OCI-LY3 (cell line): ENCODE data around the gene INPP5A.
"Not testable (repeated sequence)": the region's sequence is repeated elsewhere in the genome, so short reads cannot be mapped to it uniquely, and the experiment has no call there.

ENCODE experiments used
- CTCF ChIP-seq: fragments of 200-600, 300-600 bp; sonication (generic); IDR thresholded peaks from 2 replicates; pipeline ENCODE4 v1.5.1; 2014; ENCODE audit warnings: antibody characterized with exemption, low read length, low read depth
- EZH2phosphoT487 ChIP-seq: fragments of 200-600 bp; shearing (Covaris generic); IDR thresholded peaks from 2 replicates; pipeline ENCODE4 v1.6.1; 2018; ENCODE audit warnings: antibody characterized with exemption, mixed run types, low read depth

- not testable (repeated sequence) for TF ChIP-seq CTCF, EZH2phosphoT487
These were observed 205.8 kb downstream of the INPP5A start for GRCh38 chr10:132743196-132743924.
